Mesendoderm (in vitro differentiated cells): ENCODE data around the gene CCDC83.
"Not testable (repeated sequence)": the region's sequence is repeated elsewhere in the genome, so short reads cannot be mapped to it uniquely, and the experiment has no call there.

Experiments used
- DNase-seq: peaks from one replicate; pipeline ENCODE4 v3.0.0; 2013
- H2AK5ac ChIP-seq: 2 replicates; pipeline ENCODE4 v1.6.1; 2013; ENCODE audit warnings: low read length, inconsistent platforms
- H2BK120ac ChIP-seq: 2 replicates; pipeline ENCODE4 v1.6.1; 2013; ENCODE audit warnings: low read depth, mild to moderate bottlenecking, low read length, moderate library complexity, mixed read lengths
- H2BK15ac ChIP-seq: replicated peaks from 2 replicates; pipeline ENCODE4 v1.6.1; 2013; ENCODE audit warnings: low read depth, mild to moderate bottlenecking, moderate library complexity
- H2BK5ac ChIP-seq: 2 replicates; pipeline ENCODE4 v1.6.1; 2013; ENCODE audit warnings: low read length, inconsistent platforms
- H3K18ac ChIP-seq: 2 replicates; pipeline ENCODE4 v1.6.1; 2013; ENCODE audit warnings: mild to moderate bottlenecking, low read length, mixed read lengths
- H3K23ac ChIP-seq: one replicate; pipeline ENCODE4 v1.6.1; 2013; ENCODE audit warnings: low read length
- H3K27ac ChIP-seq: 2 replicates; pipeline ENCODE4 v1.5.1; 2013; ENCODE audit warnings: low read depth, mild to moderate bottlenecking, inconsistent platforms, low read length, moderate library complexity
- H3K27me3 ChIP-seq: 2 replicates; pipeline ENCODE4 v1.6.1; 2013; ENCODE audit warnings: low read length, control low read depth, mild to moderate bottlenecking, inconsistent platforms; ENCODE audit not compliant: insufficient read depth, poor library complexity
- H3K36me3 ChIP-seq: 2 replicates; pipeline ENCODE4 v1.6.1; 2013; ENCODE audit warnings: low read length, inconsistent platforms; ENCODE audit not compliant: control insufficient read depth, insufficient read depth
- H3K4ac ChIP-seq: one replicate; pipeline ENCODE4 v1.6.1; 2013; ENCODE audit warnings: low read depth, mild to moderate bottlenecking, low read length, moderate library complexity
- H3K4me1 ChIP-seq: 2 replicates; pipeline ENCODE4 v1.6.1; 2013; ENCODE audit warnings: low read depth, low read length, inconsistent platforms; ENCODE audit not compliant: control insufficient read depth
- H3K4me2 ChIP-seq: 2 replicates; pipeline ENCODE4 v1.6.1; 2013; ENCODE audit warnings: low read length
- H3K4me3 ChIP-seq: 2 replicates; pipeline ENCODE4 v1.5.1; 2013; ENCODE audit warnings: mild to moderate bottlenecking, low read length
- H3K56ac ChIP-seq: one replicate; pipeline ENCODE4 v1.6.1; 2013; ENCODE audit warnings: low read length
- H3K79me1 ChIP-seq: 2 replicates; pipeline ENCODE4 v1.6.1; 2013; ENCODE audit warnings: low read length, inconsistent platforms
- H3K79me2 ChIP-seq: 2 replicates; pipeline ENCODE4 v1.6.1; 2013; ENCODE audit warnings: mild to moderate bottlenecking, low read length; ENCODE audit not compliant: control insufficient read depth, insufficient read depth
- H3K9ac ChIP-seq: 2 replicates; pipeline ENCODE4 v1.6.1; 2013; ENCODE audit warnings: low read length, inconsistent platforms
- H4K5ac ChIP-seq: one replicate; pipeline ENCODE4 v1.6.1; 2013; ENCODE audit warnings: low read length
- H4K8ac ChIP-seq: one replicate; pipeline ENCODE4 v1.6.1; 2013; ENCODE audit warnings: low read depth, mild to moderate bottlenecking, control low read depth, low read length, moderate library complexity
- WGBS: extraction: QIAGEN DNeasy Blood & Tissue Kit; methylation state at CpG from one replicate; pipeline ENCODE4 v1.1.7; 2013; ENCODE audit warnings: low lambda C conversion rate, missing lambda C conversion rate; ENCODE audit not compliant: insufficient coverage; ENCODE audit errors: extremely low coverage; 5-methylcytosine and 5-hydroxymethylcytosine counted together

Gene CCDC83

DNA sequence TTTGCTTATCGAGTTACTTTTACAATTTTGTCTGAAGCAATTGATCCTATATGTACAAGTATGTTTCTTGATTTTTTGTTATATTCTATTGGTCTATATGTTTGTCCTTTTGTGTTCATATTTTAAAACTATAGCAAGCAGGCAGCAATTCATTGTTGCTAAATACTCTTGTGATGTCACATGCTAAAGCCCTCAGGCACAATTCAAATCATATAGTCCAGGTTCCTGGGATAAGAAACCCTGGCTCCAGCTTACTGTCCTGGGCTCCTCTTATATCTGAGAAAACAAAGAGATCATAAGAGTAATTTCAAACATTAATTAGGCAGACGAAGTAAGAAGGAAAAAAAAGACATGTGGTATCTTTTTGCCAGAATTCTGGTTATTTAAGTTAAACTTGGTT is 6.6 kb upstream of the CCDC83 start:
- no CpG with 5 or more reads among the region's 2 CpGs for WGBS
- no peak overlapping the region for H2BK120ac ChIP-seq
- H3K9ac ChIP-seq, result no peak overlapping the region

DNA sequence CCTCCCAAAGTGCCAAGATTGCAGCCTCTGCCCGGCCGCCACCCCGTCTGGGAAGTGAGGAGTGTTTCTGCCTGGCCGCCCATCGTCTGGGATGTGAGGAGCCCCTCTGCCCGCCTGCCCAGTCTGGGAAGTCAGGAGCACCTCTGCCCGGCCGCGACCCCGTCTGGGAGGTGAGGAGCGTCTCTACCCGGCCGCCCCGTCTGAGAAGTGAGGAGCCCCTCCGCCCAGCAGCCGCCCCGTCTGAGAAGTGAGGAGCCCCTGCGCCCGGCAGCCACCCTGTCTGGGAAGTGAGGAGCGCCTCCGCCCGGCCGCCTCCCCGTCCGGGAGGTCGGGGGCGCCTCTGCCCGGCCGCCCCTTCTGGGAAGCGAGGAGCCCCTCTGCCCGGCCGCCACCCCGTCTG is 2.4 kb upstream of the CCDC83 start:
- H3K4me1 ChIP-seq, H3K4me2 ChIP-seq, H4K8ac ChIP-seq, H3K4me3 ChIP-seq, H3K18ac ChIP-seq, H2BK5ac ChIP-seq, H4K5ac ChIP-seq, H3K27me3 ChIP-seq, H2AK5ac ChIP-seq, H2BK15ac ChIP-seq, H3K56ac ChIP-seq, DNase-seq, H2BK120ac ChIP-seq, H3K36me3 ChIP-seq, H3K4ac ChIP-seq, H3K23ac ChIP-seq, H3K79me2 ChIP-seq, H3K27ac ChIP-seq, H3K9ac ChIP-seq, H3K79me1 ChIP-seq: not testable (repeated sequence)
- WGBS, result no CpG with 5 or more reads among the region's 33 CpGs

More for the DNA sequence above, 6.6 kb upstream of the CCDC83 start:
- no peak overlapping the region for H3K18ac ChIP-seq
- H3K56ac ChIP-seq, result no peak overlapping the region
- H3K23ac ChIP-seq, result no peak overlapping the region
- H3K27ac ChIP-seq, result no peak overlapping the region
- DNase-seq, result no peak
- H3K79me1 ChIP-seq, result no peaks in the 10 kb centered on the region
- no peak overlapping the region for H3K4me3 ChIP-seq
- H3K4ac ChIP-seq, result no peak overlapping the region
- no peak overlapping the region for H2BK5ac ChIP-seq
- H4K5ac ChIP-seq, result no peak overlapping the region
- H3K27me3 ChIP-seq, result no peaks in the 10 kb centered on the region
- no peak overlapping the region for H2BK15ac ChIP-seq
- no peak overlapping the region for H2AK5ac ChIP-seq
- no peak overlapping the region for H4K8ac ChIP-seq
- no peak overlapping the region for H3K4me2 ChIP-seq
- H3K79me2 ChIP-seq, result no peaks in the 10 kb centered on the region
- H3K4me1 ChIP-seq, result peaks cover 2% of the 10 kb centered on the region
- H3K36me3 ChIP-seq, result no peaks in the 10 kb centered on the region

DNA sequence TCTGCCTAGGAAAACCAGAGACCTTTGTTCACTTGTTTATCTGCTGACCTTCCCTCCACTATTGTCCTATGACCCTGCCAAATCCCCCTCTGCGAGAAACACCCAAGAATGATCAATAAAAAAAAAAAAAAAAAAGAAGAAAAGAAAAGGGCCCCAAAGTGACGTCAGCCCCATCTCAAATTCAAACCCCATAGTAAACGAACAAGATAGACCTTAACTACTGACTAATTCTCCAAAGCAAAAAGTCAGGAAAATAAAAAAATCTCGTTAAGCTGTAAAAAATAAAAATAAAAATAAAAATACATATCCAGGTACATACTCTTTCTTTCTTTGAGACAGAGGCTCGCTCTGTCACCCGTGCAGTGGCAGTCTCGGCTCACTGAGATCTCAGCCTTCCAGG is 1.6 kb upstream of the CCDC83 start:
- H2BK120ac ChIP-seq, H2BK15ac ChIP-seq, H3K4me1 ChIP-seq, H3K36me3 ChIP-seq, H3K27ac ChIP-seq, H3K9ac ChIP-seq, H3K18ac ChIP-seq, H2AK5ac ChIP-seq, H3K4me2 ChIP-seq, H3K56ac ChIP-seq, H3K79me2 ChIP-seq, H2BK5ac ChIP-seq, H4K5ac ChIP-seq, H3K23ac ChIP-seq, H3K79me1 ChIP-seq, DNase-seq, H3K27me3 ChIP-seq, H3K4ac ChIP-seq, H4K8ac ChIP-seq, H3K4me3 ChIP-seq: not testable (repeated sequence)
- WGBS, result no CpG with 5 or more reads among the region's 7 CpGs

DNA sequence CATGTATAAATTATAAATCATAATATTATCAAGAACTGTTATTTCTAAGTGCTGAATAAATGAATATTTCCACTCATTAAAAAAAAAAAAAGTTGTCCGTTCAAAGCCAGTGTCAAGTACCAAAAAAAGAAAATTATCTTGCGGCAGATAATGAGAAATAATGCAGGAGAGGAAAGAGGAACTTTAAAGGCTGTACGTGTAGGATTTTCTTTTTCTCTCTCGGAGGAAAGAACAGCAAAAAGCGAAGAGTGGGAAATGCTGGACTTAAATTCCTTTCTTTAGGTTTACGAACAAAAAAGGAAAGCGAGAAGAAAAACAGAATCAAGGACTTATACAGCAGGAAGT is 999 bp upstream of the CCDC83 start:
- Histone ChIP-seq H2BK15ac (no peak overlapping the region), H4K8ac (no peak overlapping the region), H3K4me2 (peak overlapping the region; percentile 92), H3K4me1 (peaks cover 3% of the 10 kb centered on the region), H2BK120ac (no peak overlapping the region), H3K36me3 (no peaks in the 10 kb centered on the region), H3K23ac (no peak overlapping the region), H3K56ac (peak overlapping the region; percentile 97), H2AK5ac (no peak overlapping the region), H3K79me1 (no peaks in the 10 kb centered on the region), H3K9ac (peak overlapping the region; percentile 95), H4K5ac (peak overlapping the region; percentile 87), H3K27ac (peak overlapping the region; percentile 24), H3K79me2 (no peaks in the 10 kb centered on the region), H3K4ac (no peak overlapping the region), H3K4me3 (peak overlapping the region; percentile 56), H3K18ac (no peak overlapping the region), H3K27me3 (no peaks in the 10 kb centered on the region), H2BK5ac (no peak overlapping the region)
- DNase-seq, result no peak
- WGBS, result no CpG with 5 or more reads among the region's 7 CpGs

DNA sequence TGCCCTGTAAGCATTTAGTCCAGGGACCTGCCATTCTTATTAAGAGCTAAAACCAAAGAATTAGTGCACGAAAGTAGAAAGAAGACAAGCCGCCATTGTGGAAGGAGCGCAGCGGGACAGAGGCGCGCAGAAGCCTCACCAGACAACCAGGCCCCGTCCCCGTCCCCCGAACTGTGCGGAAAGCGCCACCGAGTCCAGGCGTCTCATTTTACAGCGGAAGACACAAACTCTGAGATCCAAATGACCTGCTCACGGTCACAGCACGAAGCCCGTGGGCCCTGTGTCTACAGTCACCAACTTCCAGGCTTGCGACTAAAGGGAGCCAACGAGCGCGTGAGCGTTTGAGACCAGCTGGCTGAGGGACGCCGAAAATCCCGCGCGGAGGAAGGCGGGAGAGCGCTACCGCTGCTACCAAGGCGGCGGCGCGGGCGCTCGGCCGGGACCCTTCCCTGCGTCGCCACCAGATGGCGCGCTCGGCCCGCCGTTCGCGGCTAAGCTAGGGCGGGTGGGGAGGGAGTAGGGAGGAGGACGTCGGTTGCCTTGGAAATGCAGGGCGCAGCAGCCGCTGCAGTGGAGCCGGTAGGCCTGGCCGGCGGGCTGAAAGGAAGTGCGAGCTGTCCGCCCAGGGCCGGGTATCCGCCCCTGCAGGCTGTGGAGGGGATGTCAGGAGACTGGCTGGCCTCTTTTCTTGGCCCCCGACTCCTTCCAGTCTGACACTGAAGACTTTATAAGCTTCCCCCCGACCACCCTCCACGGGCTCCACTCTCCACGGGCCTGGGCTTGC is 434 bp upstream of the CCDC83 start:
- Histone ChIP-seq H3K4me3 (peak overlapping the region; percentile 56), H2BK5ac (peak overlapping the region; percentile 93), H2BK15ac (no peak overlapping the region), H2BK120ac (no peak overlapping the region), H3K36me3 (no peaks in the 10 kb centered on the region), H2AK5ac (no peak overlapping the region), H3K9ac (peak overlapping the region; percentile 95), H3K79me1 (no peaks in the 10 kb centered on the region), H3K79me2 (no peaks in the 10 kb centered on the region), H3K4me1 (peaks cover 3% of the 10 kb centered on the region), H4K5ac (peak overlapping the region; percentile 87), H3K27me3 (no peaks in the 10 kb centered on the region), H3K56ac (peak overlapping the region; percentile 97), H3K27ac (peak overlapping the region; percentile 63), H3K4ac (no peak overlapping the region), H3K4me2 (peak overlapping the region; percentile 92), H4K8ac (no peak overlapping the region), H3K18ac (peak overlapping the region; percentile 85), H3K23ac (no peak overlapping the region)
- WGBS, result no CpG with 5 or more reads among the region's 62 CpGs
- peak; percentile 98 for DNase-seq

DNA sequence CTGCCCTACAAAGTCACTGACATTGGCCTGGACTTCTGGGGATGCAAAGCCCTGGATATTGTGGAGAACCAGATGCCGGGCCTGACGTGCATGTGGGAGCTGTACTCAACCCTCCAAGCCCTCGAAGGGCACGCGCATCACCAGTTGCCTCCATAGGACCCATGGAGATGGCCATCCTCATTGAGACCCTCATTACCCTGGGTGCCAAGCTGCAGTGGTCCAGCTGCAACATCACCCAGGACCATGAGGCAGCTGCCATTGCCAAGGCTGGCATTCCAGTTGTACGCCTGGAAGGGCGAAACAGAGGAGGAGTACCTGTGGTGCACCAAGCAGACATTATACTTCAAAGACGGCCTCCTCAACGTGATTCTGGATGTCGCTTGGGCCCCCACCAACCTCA is 1.9 kb downstream of the CCDC83 start:
- Histone ChIP-seq H3K18ac (no peak overlapping the region), H3K4ac (no peak overlapping the region), H3K56ac (no peak overlapping the region), H4K8ac (no peak overlapping the region), H3K36me3 (no peaks in the 10 kb centered on the region), H3K4me3 (no peak overlapping the region), H2BK15ac (no peak overlapping the region), H3K79me2 (no peaks in the 10 kb centered on the region), H3K27ac (no peak overlapping the region), H3K23ac (no peak overlapping the region), H4K5ac (no peak overlapping the region), H2AK5ac (no peak overlapping the region), H3K79me1 (no peaks in the 10 kb centered on the region), H3K27me3 (no peaks in the 10 kb centered on the region), H3K9ac (no peak overlapping the region), H2BK120ac (no peak overlapping the region), H3K4me2 (no peak overlapping the region), H2BK5ac (no peak overlapping the region), H3K4me1 (peaks cover 3% of the 10 kb centered on the region)
- DNase-seq, result no peak
- whole genome bisulfite sequencing, result no CpG with 5 or more reads among the region's 10 CpGs
